Prostate gland (tissue), 2 donors: Measurements from ENCODE around the gene RBM47.
"Not testable (repeated sequence)": the region's sequence is repeated elsewhere in the genome, so short reads cannot be mapped to it uniquely, and the experiment has no call there.

Experiments
- POLR2A ChIP-seq: fragments of 450-650 bp; IDR thresholded peaks from one replicate; pipeline ENCODE4 v1.6.1; 2016; ENCODE audit warnings: antibody characterized with exemption, mild to moderate bottlenecking
- POLR2AphosphoS5 ChIP-seq: sonication (generic); formaldehyde crosslinking; IDR thresholded peaks from one replicate; pipeline ENCODE4 v1.6.1; 2017; ENCODE audit warnings: antibody characterized with exemption
- TF ChIP-seq, protein P1 (sequence below), 4 experiments: fragments of 200-600 bp in 2 of 4; fragments of 450-650 bp in 2 of 4; sonication (generic) in 2 of 4; IDR thresholded peaks; 1 replicate in 3 of 4; 2 replicates in 1 of 4; pipeline ENCODE4 v1.5.1; 2016 to 2019; ENCODE audit warnings: antibody characterized with exemption in 4 of 4, mild to moderate bottlenecking in 2 of 4, moderate library complexity in 2 of 4

GRCh38 chr4:40407468-40407867, 222.2 kb downstream of the RBM47 start:
- TF ChIP-seq, protein P1, sequence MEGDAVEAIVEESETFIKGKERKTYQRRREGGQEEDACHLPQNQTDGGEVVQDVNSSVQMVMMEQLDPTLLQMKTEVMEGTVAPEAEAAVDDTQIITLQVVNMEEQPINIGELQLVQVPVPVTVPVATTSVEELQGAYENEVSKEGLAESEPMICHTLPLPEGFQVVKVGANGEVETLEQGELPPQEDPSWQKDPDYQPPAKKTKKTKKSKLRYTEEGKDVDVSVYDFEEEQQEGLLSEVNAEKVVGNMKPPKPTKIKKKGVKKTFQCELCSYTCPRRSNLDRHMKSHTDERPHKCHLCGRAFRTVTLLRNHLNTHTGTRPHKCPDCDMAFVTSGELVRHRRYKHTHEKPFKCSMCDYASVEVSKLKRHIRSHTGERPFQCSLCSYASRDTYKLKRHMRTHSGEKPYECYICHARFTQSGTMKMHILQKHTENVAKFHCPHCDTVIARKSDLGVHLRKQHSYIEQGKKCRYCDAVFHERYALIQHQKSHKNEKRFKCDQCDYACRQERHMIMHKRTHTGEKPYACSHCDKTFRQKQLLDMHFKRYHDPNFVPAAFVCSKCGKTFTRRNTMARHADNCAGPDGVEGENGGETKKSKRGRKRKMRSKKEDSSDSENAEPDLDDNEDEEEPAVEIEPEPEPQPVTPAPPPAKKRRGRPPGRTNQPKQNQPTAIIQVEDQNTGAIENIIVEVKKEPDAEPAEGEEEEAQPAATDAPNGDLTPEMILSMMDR (IDR thresholded peaks at IDR 0.05), result not testable (repeated sequence)
- TF ChIP-seq POLR2AphosphoS5, POLR2A: not testable (repeated sequence)
